Prostate gland (tissue), 2 donors: Measurements from ENCODE around the gene SBSN. TPM values are rescaled to one million over a fixed set of nuclear protein-coding genes. Genes with fewer than 3 reads are reported as not detected.

ENCODE experiments used
- DNase-seq: peaks from one replicate; pipeline ENCODE4 v3.0.0-alpha.2; 2019; ENCODE audit warnings: low spot score
- H3K27ac ChIP-seq, 2 donors: fragments of 200-600 bp; sonication (generic); 2 replicates each; pipeline ENCODE4 v1.5.1; 2017 to 2019
- H3K27me3 ChIP-seq: fragments of 200-600 bp; sonication (generic); replicated peaks from 2 replicates; pipeline ENCODE4 v1.5.1; 2019; ENCODE audit not compliant: insufficient read depth
- H3K36me3 ChIP-seq, 2 donors: fragments of 200-600 bp; sonication (generic); 1 replicate in 1 of 2; 2 replicates in 1 of 2; pipeline versions ENCODE4 v1.5.1 to v1.8.1; 2017 to 2019
- H3K4me1 ChIP-seq: fragments of 200-600 bp; sonication (generic); replicated peaks from 2 replicates; pipeline ENCODE4 v1.5.1; 2019
- H3K4me3 ChIP-seq, 2 donors: fragments of 200-600 bp; sonication (generic); 2 replicates each; pipeline ENCODE4 v1.5.1; 2017 to 2019
- H3K9me3 ChIP-seq: fragments of 200-600 bp; sonication (generic); 2 replicates; pipeline ENCODE4 v1.5.1; 2017
- CTCF ChIP-seq, 4 experiments: fragments of 200-600 bp in 2 of 4; fragments of 450-650 bp in 2 of 4; sonication (generic) in 2 of 4; IDR thresholded peaks; 1 replicate in 3 of 4; 2 replicates in 1 of 4; pipeline ENCODE4 v1.5.1; 2016 to 2019; ENCODE audit warnings: antibody characterized with exemption in 4 of 4, mild to moderate bottlenecking in 2 of 4, moderate library complexity in 2 of 4
- POLR2A ChIP-seq: fragments of 450-650 bp; IDR thresholded peaks from one replicate; pipeline ENCODE4 v1.6.1; 2016; ENCODE audit warnings: antibody characterized with exemption, mild to moderate bottlenecking
- POLR2AphosphoS5 ChIP-seq: sonication (generic); formaldehyde crosslinking; IDR thresholded peaks from one replicate; pipeline ENCODE4 v1.6.1; 2017; ENCODE audit warnings: antibody characterized with exemption
- WGBS: methylation state at CpG from one replicate; pipeline ENCODE4 v1.1.5; 2018; 5-methylcytosine and 5-hydroxymethylcytosine counted together
- intact Hi-C: fragments of 100-400 bp; cut with DNase I; formaldehyde crosslinking; loops from one replicate; pipeline ENCODE4 v1.14.2; 2022
- total RNA-seq, 2 donors: library from RNA; depleted of rRNA; stranded (reverse); fragments of >200 nt; gene quantifications; one replicate each; pipeline ENCODE4 v1.1.0, GENCODE V29; 2016

SBSN gene
- total RNA-seq, 2 donors from 2014 or later: 0.32 to 4.9 TPM

- WGBS: 76% methylated on average over 6 of the region's 6 CpGs
- Histone ChIP-seq H3K27me3 (peaks cover 4% of the 10 kb centered on the region), H3K4me3 (no peak overlapping the region), H3K4me1 (no peaks in the 10 kb centered on the region), H3K9me3 (no peaks in the 10 kb centered on the region), H3K36me3 (no peaks in the 10 kb centered on the region), H3K27ac (no peak overlapping the region)
- TF ChIP-seq POLR2A (no peak), CTCF (IDR thresholded peaks at IDR 0.05) (no peak), POLR2AphosphoS5 (no peak)
- intact Hi-C loops: no loop called here
- no peak for DNase-seq
Observed at GRCh38 chr19:35518313-35518712, 9.8 kb downstream of the SBSN start.

- Histone ChIP-seq H3K27me3 (peaks cover 4% of the 10 kb centered on the region), H3K36me3 (no peaks in the 10 kb centered on the region), H3K4me1 (no peaks in the 10 kb centered on the region), H3K4me3 (no peak overlapping the region), H3K9me3 (no peaks in the 10 kb centered on the region), H3K27ac (no peak overlapping the region)
- TF ChIP-seq CTCF (IDR thresholded peaks at IDR 0.05) (no peak), POLR2A (no peak), POLR2AphosphoS5 (no peak)
- no peak for DNase-seq
- intact Hi-C loops: no loop called here
- WGBS: 79% methylated on average over 2 of the region's 2 CpGs
Observed at GRCh38 chr19:35517342-35517741, 10.8 kb downstream of the SBSN start.

- H3K27ac ChIP-seq: no peak overlapping the region
- intact Hi-C loops: no loop called here
Observed at GRCh38 chr19:35516310-35516709, 11.8 kb downstream of the SBSN start.

GRCh38 chr19:35514282-35514809 is 13.8 kb downstream of the SBSN start:
- intact Hi-C loops: no loop called here
- WGBS: 27% methylated on average over 20 of the region's 20 CpGs
- H3K36me3 ChIP-seq: no peaks in the 10 kb centered on the region
- TF ChIP-seq CTCF (IDR thresholded peaks at IDR 0.05) (no peak), POLR2AphosphoS5 (no peak), POLR2A (no peak)
- DNase-seq: no peak
- no peaks in the 10 kb centered on the region for H3K9me3 ChIP-seq
- H3K4me1 ChIP-seq: no peaks in the 10 kb centered on the region
- H3K27ac ChIP-seq: no peak overlapping the region
- peaks cover 4% of the 10 kb centered on the region for H3K27me3 ChIP-seq
- H3K4me3 ChIP-seq: no peak overlapping the region

More at GRCh38 chr19:35516310-35516709, 11.8 kb downstream of the SBSN start:
- Histone ChIP-seq H3K4me3 (no peak overlapping the region), H3K36me3 (no peaks in the 10 kb centered on the region), H3K9me3 (no peaks in the 10 kb centered on the region), H3K4me1 (no peaks in the 10 kb centered on the region), H3K27me3 (peaks cover 4% of the 10 kb centered on the region)
- no peak for TF ChIP-seq POLR2A
- no peak for TF ChIP-seq POLR2AphosphoS5
- no peak for TF ChIP-seq CTCF (IDR thresholded peaks at IDR 0.05)
- whole genome bisulfite sequencing: 83% methylated on average over 3 of the region's 3 CpGs
- no peak for DNase-seq

GRCh38 chr19:35513628-35514281 is 14.4 kb downstream of the SBSN start, which contains the start of gene DMKN:
Gene DMKN (minus strand): TSS chr19:35513649. CDS start chr19:35513475, 174 bp downstream.
- Histone ChIP-seq H3K4me1 (no peaks in the 10 kb centered on the region), H3K4me3 (no peak within 1 kb of the TSS), H3K27me3 (peaks cover 4% of the 10 kb centered on the region), H3K27ac (no peak within 1 kb of the TSS), H3K9me3 (no peaks in the 10 kb centered on the region), H3K36me3 (no peaks in the 10 kb centered on the region)
- intact Hi-C loops: no loop called here
- DNase-seq: no peak
- 22% methylated on average over 15 of the region's 15 CpGs for WGBS
- TF ChIP-seq POLR2AphosphoS5 (no peak), POLR2A (no peak), CTCF (IDR thresholded peaks at IDR 0.05) (no peak)
